ENCODE data around the gene NPPA. TPM values are rescaled to one million over a fixed set of nuclear protein-coding genes. Genes with fewer than 3 reads are reported as not detected.

The NPPA gene
- total and polyA plus RNA-seq, 9 of the 15 experiments (the other 6 are each of a cell fraction or from before 2014, with no cell fraction given), result not detected

DNA sequence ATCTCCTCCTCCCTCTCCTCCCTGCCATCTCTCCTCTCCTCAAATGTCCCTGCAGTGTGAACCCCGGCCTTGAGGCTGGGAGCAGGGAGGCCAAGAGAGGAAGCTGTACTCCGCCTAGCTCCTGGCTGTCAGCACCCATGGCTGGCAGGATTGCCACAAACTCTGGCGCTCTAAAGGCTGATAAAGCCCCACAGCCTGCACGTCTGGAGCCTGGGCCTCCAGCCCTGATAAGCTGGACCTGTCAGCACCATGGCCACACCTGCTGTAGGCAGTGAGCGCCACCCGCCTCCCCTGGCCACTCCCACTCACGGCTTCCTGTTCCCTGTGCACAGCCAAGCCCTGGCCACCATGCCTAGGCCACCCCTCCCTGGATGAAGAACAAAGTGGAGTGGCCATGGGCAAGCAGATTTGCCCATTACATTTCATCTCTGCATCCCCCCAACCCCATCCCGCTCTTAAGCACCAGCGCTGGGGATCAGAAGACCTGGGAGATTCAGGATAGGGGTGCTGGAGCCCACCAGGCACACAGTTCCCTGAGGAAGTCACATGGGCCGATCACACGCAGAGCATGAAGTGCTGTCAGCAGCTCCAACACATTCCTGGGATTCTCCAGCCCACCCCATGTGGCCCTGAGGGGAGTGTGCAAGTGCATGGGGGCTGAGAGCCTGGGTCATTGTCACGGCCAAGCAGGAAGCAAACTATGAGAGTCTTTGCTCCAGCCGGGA, 35.4 kb upstream of the NPPA start (continued):
- TF ChIP-seq, protein P1, sequence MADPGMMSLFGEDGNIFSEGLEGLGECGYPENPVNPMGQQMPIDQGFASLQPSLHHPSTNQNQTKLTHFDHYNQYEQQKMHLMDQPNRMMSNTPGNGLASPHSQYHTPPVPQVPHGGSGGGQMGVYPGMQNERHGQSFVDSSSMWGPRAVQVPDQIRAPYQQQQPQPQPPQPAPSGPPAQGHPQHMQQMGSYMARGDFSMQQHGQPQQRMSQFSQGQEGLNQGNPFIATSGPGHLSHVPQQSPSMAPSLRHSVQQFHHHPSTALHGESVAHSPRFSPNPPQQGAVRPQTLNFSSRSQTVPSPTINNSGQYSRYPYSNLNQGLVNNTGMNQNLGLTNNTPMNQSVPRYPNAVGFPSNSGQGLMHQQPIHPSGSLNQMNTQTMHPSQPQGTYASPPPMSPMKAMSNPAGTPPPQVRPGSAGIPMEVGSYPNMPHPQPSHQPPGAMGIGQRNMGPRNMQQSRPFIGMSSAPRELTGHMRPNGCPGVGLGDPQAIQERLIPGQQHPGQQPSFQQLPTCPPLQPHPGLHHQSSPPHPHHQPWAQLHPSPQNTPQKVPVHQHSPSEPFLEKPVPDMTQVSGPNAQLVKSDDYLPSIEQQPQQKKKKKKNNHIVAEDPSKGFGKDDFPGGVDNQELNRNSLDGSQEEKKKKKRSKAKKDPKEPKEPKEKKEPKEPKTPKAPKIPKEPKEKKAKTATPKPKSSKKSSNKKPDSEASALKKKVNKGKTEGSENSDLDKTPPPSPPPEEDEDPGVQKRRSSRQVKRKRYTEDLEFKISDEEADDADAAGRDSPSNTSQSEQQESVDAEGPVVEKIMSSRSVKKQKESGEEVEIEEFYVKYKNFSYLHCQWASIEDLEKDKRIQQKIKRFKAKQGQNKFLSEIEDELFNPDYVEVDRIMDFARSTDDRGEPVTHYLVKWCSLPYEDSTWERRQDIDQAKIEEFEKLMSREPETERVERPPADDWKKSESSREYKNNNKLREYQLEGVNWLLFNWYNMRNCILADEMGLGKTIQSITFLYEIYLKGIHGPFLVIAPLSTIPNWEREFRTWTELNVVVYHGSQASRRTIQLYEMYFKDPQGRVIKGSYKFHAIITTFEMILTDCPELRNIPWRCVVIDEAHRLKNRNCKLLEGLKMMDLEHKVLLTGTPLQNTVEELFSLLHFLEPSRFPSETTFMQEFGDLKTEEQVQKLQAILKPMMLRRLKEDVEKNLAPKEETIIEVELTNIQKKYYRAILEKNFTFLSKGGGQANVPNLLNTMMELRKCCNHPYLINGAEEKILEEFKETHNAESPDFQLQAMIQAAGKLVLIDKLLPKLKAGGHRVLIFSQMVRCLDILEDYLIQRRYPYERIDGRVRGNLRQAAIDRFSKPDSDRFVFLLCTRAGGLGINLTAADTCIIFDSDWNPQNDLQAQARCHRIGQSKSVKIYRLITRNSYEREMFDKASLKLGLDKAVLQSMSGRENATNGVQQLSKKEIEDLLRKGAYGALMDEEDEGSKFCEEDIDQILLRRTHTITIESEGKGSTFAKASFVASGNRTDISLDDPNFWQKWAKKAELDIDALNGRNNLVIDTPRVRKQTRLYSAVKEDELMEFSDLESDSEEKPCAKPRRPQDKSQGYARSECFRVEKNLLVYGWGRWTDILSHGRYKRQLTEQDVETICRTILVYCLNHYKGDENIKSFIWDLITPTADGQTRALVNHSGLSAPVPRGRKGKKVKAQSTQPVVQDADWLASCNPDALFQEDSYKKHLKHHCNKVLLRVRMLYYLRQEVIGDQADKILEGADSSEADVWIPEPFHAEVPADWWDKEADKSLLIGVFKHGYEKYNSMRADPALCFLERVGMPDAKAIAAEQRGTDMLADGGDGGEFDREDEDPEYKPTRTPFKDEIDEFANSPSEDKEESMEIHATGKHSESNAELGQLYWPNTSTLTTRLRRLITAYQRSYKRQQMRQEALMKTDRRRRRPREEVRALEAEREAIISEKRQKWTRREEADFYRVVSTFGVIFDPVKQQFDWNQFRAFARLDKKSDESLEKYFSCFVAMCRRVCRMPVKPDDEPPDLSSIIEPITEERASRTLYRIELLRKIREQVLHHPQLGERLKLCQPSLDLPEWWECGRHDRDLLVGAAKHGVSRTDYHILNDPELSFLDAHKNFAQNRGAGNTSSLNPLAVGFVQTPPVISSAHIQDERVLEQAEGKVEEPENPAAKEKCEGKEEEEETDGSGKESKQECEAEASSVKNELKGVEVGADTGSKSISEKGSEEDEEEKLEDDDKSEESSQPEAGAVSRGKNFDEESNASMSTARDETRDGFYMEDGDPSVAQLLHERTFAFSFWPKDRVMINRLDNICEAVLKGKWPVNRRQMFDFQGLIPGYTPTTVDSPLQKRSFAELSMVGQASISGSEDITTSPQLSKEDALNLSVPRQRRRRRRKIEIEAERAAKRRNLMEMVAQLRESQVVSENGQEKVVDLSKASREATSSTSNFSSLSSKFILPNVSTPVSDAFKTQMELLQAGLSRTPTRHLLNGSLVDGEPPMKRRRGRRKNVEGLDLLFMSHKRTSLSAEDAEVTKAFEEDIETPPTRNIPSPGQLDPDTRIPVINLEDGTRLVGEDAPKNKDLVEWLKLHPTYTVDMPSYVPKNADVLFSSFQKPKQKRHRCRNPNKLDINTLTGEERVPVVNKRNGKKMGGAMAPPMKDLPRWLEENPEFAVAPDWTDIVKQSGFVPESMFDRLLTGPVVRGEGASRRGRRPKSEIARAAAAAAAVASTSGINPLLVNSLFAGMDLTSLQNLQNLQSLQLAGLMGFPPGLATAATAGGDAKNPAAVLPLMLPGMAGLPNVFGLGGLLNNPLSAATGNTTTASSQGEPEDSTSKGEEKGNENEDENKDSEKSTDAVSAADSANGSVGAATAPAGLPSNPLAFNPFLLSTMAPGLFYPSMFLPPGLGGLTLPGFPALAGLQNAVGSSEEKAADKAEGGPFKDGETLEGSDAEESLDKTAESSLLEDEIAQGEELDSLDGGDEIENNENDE (IDR thresholded peaks at IDR 0.05; ENCODE audit: low read depth, low read length), result no peak
- TF ChIP-seq RBM25 (IDR thresholded peaks at IDR 0.05; ENCODE audit: low read depth, low read length, severe bottlenecking) (no peak), HNRNPLL (IDR thresholded peaks at IDR 0.05; ENCODE audit: low read depth, low read length, poor library complexity, severe bottlenecking) (peak; percentile 27), NELFE (IDR thresholded peaks at IDR 0.05; ENCODE audit: insufficient read depth, insufficient read length) (no peak), C11orf30 (IDR thresholded peaks at IDR 0.05; ENCODE audit: low read depth) (no peak), KLF1 (tag; IDR thresholded peaks at IDR 0.05) (no peak), SRSF7 (optimal IDR thresholded peaks at IDR 0.05; ENCODE audit: low read depth, low read length) (no peak), CBFB (CRISPR knock-in tag; IDR thresholded peaks at IDR 0.05) (no peak), FOXK1 (CRISPR knock-in tag; IDR thresholded peaks at IDR 0.05; ENCODE audit: borderline replicate concordance) (no peak), SNRNP70 (optimal IDR thresholded peaks at IDR 0.05; ENCODE audit: low read depth, low read length) (no peak), ZNF253 (CRISPR knock-in tag; conservative IDR thresholded peaks at IDR 0.05) (no peak), DMBX1 (CRISPR knock-in tag; IDR thresholded peaks at IDR 0.05; ENCODE audit: borderline replicate concordance) (peak; percentile 96), TAL1 (IDR thresholded peaks at IDR 0.05) (peak; percentile 94)
- TF ChIP-seq, protein P2, sequence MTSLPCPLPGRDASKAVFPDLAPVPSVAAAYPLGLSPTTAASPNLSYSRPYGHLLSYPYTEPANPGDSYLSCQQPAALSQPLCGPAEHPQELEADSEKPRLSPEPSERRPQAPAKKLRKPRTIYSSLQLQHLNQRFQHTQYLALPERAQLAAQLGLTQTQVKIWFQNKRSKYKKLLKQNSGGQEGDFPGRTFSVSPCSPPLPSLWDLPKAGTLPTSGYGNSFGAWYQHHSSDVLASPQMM (CRISPR knock-in tag; IDR thresholded peaks at IDR 0.05), result no peak
- TF ChIP-seq, protein P3, sequence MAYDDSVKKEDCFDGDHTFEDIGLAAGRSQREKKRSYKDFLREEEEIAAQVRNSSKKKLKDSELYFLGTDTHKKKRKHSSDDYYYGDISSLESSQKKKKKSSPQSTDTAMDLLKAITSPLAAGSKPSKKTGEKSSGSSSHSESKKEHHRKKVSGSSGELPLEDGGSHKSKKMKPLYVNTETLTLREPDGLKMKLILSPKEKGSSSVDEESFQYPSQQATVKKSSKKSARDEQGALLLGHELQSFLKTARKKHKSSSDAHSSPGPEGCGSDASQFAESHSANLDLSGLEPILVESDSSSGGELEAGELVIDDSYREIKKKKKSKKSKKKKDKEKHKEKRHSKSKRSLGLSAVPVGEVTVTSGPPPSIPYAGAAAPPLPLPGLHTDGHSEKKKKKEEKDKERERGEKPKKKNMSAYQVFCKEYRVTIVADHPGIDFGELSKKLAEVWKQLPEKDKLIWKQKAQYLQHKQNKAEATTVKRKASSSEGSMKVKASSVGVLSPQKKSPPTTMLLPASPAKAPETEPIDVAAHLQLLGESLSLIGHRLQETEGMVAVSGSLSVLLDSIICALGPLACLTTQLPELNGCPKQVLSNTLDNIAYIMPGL (CRISPR knock-in tag; IDR thresholded peaks at IDR 0.05), result no peak

All from K562 (cell line).